ENCODE data around the gene MYRIP. TPM values are rescaled to one million over a fixed set of nuclear protein-coding genes. Genes with fewer than 3 reads are reported as not detected.

The MYRIP gene
- total and polyA plus RNA-seq, 4 experiments from 2014 or later: not detected

DNA sequence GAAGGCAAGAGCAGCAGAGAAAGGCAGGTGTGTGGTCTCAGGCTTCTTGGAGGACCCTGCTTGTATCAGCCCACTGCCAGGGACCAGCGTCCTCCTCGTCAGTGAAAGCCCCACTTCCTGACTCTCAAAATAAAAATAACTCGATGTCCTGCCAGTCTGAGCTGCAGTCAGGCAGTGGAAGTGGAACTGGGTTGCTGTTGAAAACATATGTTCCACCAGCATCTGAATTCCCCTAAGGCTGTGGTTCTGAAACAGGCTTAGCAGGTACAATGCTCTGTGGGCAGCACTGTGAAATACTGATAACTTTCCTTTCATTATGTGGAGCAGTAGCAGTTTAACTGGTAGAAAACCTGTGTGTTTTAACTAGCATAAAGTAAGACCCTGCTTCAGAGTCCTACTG lies 378.5 kb downstream of the MYRIP start:
- no peaks in the 10 kb centered on the region for H3K27me3 Mint-ChIP-seq
- H3K36me3 Mint-ChIP-seq: no peaks in the 10 kb centered on the region

DNA sequence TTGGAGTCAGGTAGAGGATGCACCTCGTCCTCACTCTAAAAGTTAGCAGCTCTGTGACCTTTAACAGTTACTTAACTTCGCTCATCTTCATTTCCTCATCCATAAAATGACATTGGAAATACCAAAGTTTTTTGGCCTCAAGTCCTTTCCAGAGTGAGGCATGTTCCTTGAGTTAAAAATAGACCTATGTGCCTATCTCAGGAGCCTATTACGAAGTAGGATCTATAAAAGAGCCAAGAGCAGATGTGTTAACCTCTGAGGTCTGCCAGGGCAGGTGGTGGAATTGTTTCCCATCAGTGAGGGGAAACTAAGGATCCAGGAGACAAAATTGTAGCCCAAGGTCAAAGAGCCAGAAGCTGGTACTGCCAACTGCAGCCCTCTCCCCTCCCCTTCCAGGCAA lies 379.7 kb downstream of the MYRIP start:
- POLR2A ChIA-PET (ENCODE audit: partially characterized antibody): no interaction called here
- Histone ChIP-seq H3K4me1 (ENCODE audit: insufficient read depth, low read length) (no peaks in the 10 kb centered on the region), H3K4me3 (ENCODE audit: low read length in 2 of 2) (no peak overlapping the region), H3K36me3 (ENCODE audit: insufficient read depth, low read length) (no peaks in the 10 kb centered on the region), H3K9me3 (ENCODE audit: control insufficient read depth in 1 of 2, low read length in 2 of 2) (no peaks in the 10 kb centered on the region), H3K27me3 (ENCODE audit: insufficient read depth, low read length) (no peaks in the 10 kb centered on the region), H3K27ac (ENCODE audit: low read depth, low read length) (no peak overlapping the region)
- Mint-ChIP-seq H3K9me3 (no peaks in the 10 kb centered on the region), H3K4me1 (peaks cover 0 to 2% (median 0%) of the 10 kb centered on the region in 4 donors), H3K36me3 (no peaks in the 10 kb centered on the region), H3K27ac (peak overlapping the region in 1 of 7 donors; percentile 21), H3K4me3 (no peak overlapping the region), H3K27me3 (no peaks in the 10 kb centered on the region)
- CTCF ChIA-PET (ENCODE audit: partially characterized antibody): interaction anchor here (0.7 to 10.8 kb wide), 4 partner anchors 8 to 127 kb away, joined by 3 to 199 read pairs (median 36); no protein-coding TSS in a partner anchor
- no peak for DNase-seq
- intact Hi-C loops (cut with micrococcal nuclease): no loop called here

More for the DNA sequence above, 378.5 kb downstream of the MYRIP start:
- no peaks in the 10 kb centered on the region for H3K27me3 ChIP-seq (ENCODE audit: insufficient read depth, low read length)
- Mint-ChIP-seq H3K27ac (no peak overlapping the region), H3K4me3 (no peak overlapping the region), H3K9me3 (no peaks in the 10 kb centered on the region), H3K4me1 (peaks cover 0 to 2% (median 0%) of the 10 kb centered on the region in 4 donors)
- no peak for DNase-seq
- ChIA-PET CTCF (ENCODE audit: partially characterized antibody) (interaction anchor here (1.4 to 10.8 kb wide), 2 partner anchors 9 to 129 kb away, joined by 7 to 199 read pairs; no protein-coding TSS in a partner anchor), POLR2A (ENCODE audit: partially characterized antibody) (no interaction called here)
- no peaks in the 10 kb centered on the region for H3K9me3 ChIP-seq (ENCODE audit: control insufficient read depth in 1 of 2, low read length in 2 of 2)
- H3K4me3 ChIP-seq (ENCODE audit: low read length in 2 of 2): no peak overlapping the region
- no peaks in the 10 kb centered on the region for H3K4me1 ChIP-seq (ENCODE audit: insufficient read depth, low read length)
- intact Hi-C loops (cut with micrococcal nuclease): no loop called here
- no peak overlapping the region for H3K27ac ChIP-seq (ENCODE audit: low read depth, low read length)
- H3K36me3 ChIP-seq (ENCODE audit: insufficient read depth, low read length): no peaks in the 10 kb centered on the region

DNA sequence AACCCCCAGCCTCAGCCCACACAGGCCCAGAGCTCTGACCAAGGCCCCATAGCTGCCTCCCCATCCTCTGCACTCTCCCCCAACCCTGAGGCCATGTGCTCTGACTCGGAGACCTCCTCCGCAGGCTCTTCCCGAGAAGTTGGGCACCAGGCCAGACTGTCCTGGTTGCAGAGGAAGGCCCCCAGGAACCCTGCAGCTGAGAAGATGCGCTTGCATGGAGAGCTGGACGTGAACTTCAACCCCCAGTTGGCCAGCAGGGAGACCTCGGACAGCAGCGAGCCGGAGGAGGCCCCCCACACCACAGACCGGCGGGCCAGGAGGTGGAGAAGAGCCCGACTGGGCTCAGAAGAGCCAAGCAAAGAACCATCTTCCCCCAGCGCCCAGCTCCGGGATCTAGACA lies 380.6 kb downstream of the MYRIP start:
- H3K27ac ChIP-seq (ENCODE audit: low read depth, low read length): no peak overlapping the region
- H3K36me3 Mint-ChIP-seq: no peaks in the 10 kb centered on the region
- H3K9me3 Mint-ChIP-seq: no peaks in the 10 kb centered on the region
- no peaks in the 10 kb centered on the region for H3K4me1 ChIP-seq (ENCODE audit: insufficient read depth, low read length)
- intact Hi-C loops (cut with micrococcal nuclease): no loop called here
- no peak overlapping the region for H3K4me3 Mint-ChIP-seq
- POLR2A ChIA-PET (ENCODE audit: partially characterized antibody): no interaction called here
- H3K27ac Mint-ChIP-seq: no peak overlapping the region
- no peaks in the 10 kb centered on the region for H3K27me3 ChIP-seq (ENCODE audit: insufficient read depth, low read length)
- no peaks in the 10 kb centered on the region for H3K36me3 ChIP-seq (ENCODE audit: insufficient read depth, low read length)
- no peak for DNase-seq
- H3K9me3 ChIP-seq (ENCODE audit: control insufficient read depth in 1 of 2, low read length in 2 of 2): no peaks in the 10 kb centered on the region
- H3K27me3 Mint-ChIP-seq: no peaks in the 10 kb centered on the region
- CTCF ChIA-PET (ENCODE audit: partially characterized antibody): interaction anchor here (1.3 to 10.8 kb wide), 4 partner anchors 9 to 136 kb away, joined by 3 to 199 read pairs (median 52); partner anchors contain the start of gene EIF1B
- no peak overlapping the region for H3K4me3 ChIP-seq (ENCODE audit: low read length in 2 of 2)
- peaks cover 0 to 2% (median 0%) of the 10 kb centered on the region in 4 donors for H3K4me1 Mint-ChIP-seq

DNA sequence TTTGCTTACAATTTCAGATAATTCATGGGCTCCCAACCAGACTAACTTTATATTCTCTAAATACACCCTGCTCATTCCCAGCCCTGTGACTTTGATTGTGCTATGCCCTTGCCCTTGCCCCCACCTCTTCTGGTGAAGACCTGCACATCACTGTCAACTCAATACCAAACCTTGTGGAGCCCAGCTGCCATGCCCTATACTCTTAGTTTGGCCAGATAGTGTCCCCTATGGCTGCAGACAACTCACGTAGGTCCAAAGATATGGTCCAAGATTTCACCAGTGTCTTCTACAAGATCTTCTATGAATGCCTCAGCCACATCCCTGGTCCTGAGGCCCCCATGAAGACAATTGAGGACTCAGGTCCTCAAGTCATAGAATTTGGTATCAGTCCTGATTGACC lies 381.8 kb downstream of the MYRIP start:
- no peak overlapping the region for H3K4me3 ChIP-seq (ENCODE audit: low read length in 2 of 2)
- H3K27me3 ChIP-seq (ENCODE audit: insufficient read depth, low read length): no peaks in the 10 kb centered on the region
- no peaks in the 10 kb centered on the region for H3K27me3 Mint-ChIP-seq
- H3K36me3 ChIP-seq (ENCODE audit: insufficient read depth, low read length): no peaks in the 10 kb centered on the region
- peak overlapping the region in 1 of 7 donors; percentile 38 for H3K27ac Mint-ChIP-seq
- no peaks in the 10 kb centered on the region for H3K9me3 ChIP-seq (ENCODE audit: control insufficient read depth in 1 of 2, low read length in 2 of 2)
- no peaks in the 10 kb centered on the region for H3K4me1 ChIP-seq (ENCODE audit: insufficient read depth, low read length)
- intact Hi-C loops (cut with micrococcal nuclease): no loop called here
- no peak overlapping the region for H3K27ac ChIP-seq (ENCODE audit: low read depth, low read length)
- H3K4me3 Mint-ChIP-seq: no peak overlapping the region
- no peak for DNase-seq
- no peaks in the 10 kb centered on the region for H3K36me3 Mint-ChIP-seq
- ChIA-PET POLR2A (ENCODE audit: partially characterized antibody) (interaction anchor here (0.7 to 1.6 kb wide), 3 partner anchors 118 to 125 kb away, joined by 3 to 7 read pairs (median 3); partner anchors contain the start of gene EIF1B), CTCF (ENCODE audit: partially characterized antibody) (interaction anchor here (0.7 to 10.8 kb wide), 25 partner anchors 9 to 1690 kb away, joined by 3 to 199 read pairs (median 5); partner anchors contain the start of gene EIF1B)
- H3K9me3 Mint-ChIP-seq: no peaks in the 10 kb centered on the region
- peaks cover 0 to 2% (median 0%) of the 10 kb centered on the region in 4 donors for H3K4me1 Mint-ChIP-seq

DNA sequence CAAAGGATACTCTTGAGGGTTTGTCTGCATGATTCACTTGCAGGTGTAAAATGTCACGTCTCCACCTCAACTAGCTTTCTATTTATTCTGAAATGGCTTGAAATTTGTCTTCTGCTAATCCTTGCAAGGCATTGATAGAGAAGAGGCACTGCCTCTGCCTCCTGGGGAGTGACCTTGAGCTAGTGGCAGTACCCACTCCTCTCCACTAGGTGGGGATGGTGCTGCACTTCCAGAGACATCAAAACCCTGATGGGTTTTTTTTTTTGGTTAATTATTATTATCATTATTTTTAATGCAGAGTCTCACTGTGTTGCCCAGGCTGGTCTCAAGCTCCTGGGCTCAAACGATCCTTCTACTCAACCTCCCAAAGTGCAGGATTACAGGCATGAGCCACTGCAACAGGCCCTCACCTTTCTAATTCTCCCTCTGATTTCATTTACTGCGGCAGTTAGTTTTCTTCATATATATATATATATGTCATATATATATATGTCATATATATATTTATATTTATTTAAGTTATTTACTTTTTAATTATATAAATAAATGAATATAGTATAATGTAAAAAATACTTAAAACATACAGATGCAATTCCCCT lies 382.5 kb downstream of the MYRIP start:
- Mint-ChIP-seq H3K27ac (no peak overlapping the region), H3K4me1 (peaks cover 0 to 2% (median 0%) of the 10 kb centered on the region in 4 donors)

DNA sequence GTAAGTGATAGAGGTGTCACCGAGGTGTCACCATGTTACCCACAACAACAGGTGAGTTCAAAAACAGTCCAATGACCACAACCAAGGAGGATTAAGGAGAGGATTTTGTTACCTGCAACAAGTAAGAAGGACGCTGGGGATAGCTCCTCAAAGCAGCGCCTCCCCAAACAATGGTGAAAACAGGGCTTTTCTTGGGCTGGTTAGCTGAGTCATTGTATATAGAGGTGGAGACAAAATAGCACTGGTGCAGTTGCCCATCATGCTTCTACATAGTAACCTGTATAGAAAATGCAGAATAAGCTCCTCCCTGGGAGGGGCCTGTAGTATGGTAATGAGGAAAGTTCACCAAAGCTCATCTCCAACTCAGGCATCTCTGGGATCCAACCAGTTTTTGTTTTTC lies 383.2 kb downstream of the MYRIP start:
- Histone ChIP-seq H3K9me3 (ENCODE audit: control insufficient read depth in 1 of 2, low read length in 2 of 2) (no peaks in the 10 kb centered on the region), H3K27me3 (ENCODE audit: insufficient read depth, low read length) (no peaks in the 10 kb centered on the region), H3K4me3 (ENCODE audit: low read length in 2 of 2) (no peak overlapping the region), H3K27ac (ENCODE audit: low read depth, low read length) (no peak overlapping the region), H3K4me1 (ENCODE audit: insufficient read depth, low read length) (no peaks in the 10 kb centered on the region), H3K36me3 (ENCODE audit: insufficient read depth, low read length) (no peaks in the 10 kb centered on the region)
- intact Hi-C loops (cut with micrococcal nuclease): loop anchor here (1.0 to 2.0 kb wide), 2 partner anchors 125 to 1688 kb away; no protein-coding TSS in a partner anchor
- Mint-ChIP-seq H3K27ac (no peak overlapping the region), H3K4me3 (no peak overlapping the region), H3K9me3 (no peaks in the 10 kb centered on the region), H3K36me3 (no peaks in the 10 kb centered on the region), H3K4me1 (peaks cover 0 to 2% (median 0%) of the 10 kb centered on the region in 4 donors), H3K27me3 (no peaks in the 10 kb centered on the region)
- no peak for DNase-seq
- CTCF ChIA-PET (ENCODE audit: partially characterized antibody): interaction anchor here (1.3 to 10.8 kb wide), 15 partner anchors 7 to 1689 kb away, joined by 3 to 199 read pairs (median 6); partner anchors contain the start of gene EIF1B
- POLR2A ChIA-PET (ENCODE audit: partially characterized antibody): interaction anchor here (1.6 kb wide), 1 partner anchor 123 kb away, joined by 7 read pairs; no protein-coding TSS in a partner anchor

More for the DNA sequence above, 382.5 kb downstream of the MYRIP start:
- Histone ChIP-seq H3K27ac (ENCODE audit: low read depth, low read length) (no peak overlapping the region), H3K9me3 (ENCODE audit: control insufficient read depth in 1 of 2, low read length in 2 of 2) (no peaks in the 10 kb centered on the region), H3K27me3 (ENCODE audit: insufficient read depth, low read length) (no peaks in the 10 kb centered on the region), H3K36me3 (ENCODE audit: insufficient read depth, low read length) (no peaks in the 10 kb centered on the region), H3K4me1 (ENCODE audit: insufficient read depth, low read length) (no peaks in the 10 kb centered on the region), H3K4me3 (ENCODE audit: low read length in 2 of 2) (no peak overlapping the region)
- no peaks in the 10 kb centered on the region for H3K9me3 Mint-ChIP-seq
- ChIA-PET CTCF (ENCODE audit: partially characterized antibody) (interaction anchor here (0.7 to 10.8 kb wide), 26 partner anchors 8 to 1689 kb away, joined by 3 to 199 read pairs (median 5); partner anchors contain the start of gene EIF1B), POLR2A (ENCODE audit: partially characterized antibody) (interaction anchor here (0.7 to 1.6 kb wide), 3 partner anchors 117 to 124 kb away, joined by 3 to 7 read pairs (median 3); partner anchors contain the start of gene EIF1B)
- H3K27me3 Mint-ChIP-seq: no peaks in the 10 kb centered on the region
- no peak overlapping the region for H3K4me3 Mint-ChIP-seq
- H3K36me3 Mint-ChIP-seq: no peaks in the 10 kb centered on the region
- intact Hi-C loops (cut with micrococcal nuclease): loop anchor here (1.0 to 2.0 kb wide), 2 partner anchors 125 to 1689 kb away; no protein-coding TSS in a partner anchor
- peak in 4 of 5 donors; percentile 30 to 56 (median 40) for DNase-seq

DNA sequence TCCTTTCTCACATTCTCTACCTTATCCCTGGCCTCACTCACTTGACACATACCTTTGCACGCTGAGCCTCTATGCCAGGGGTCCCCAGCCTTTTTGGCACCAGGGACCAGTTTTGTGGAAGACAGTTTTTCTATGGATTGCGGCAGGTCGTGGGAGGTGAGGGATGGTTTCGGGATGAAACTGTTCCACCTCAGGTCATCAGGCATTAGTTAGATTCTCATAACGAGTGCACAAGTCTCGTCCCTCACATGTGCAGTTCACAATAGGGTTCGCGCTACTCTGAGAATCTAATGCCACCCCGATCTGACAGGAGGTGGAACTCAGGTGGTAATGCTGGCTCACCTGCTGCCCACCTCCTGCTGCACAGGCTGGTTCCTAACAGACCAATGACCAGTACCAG lies 387.6 kb downstream of the MYRIP start:
- DNase-seq: no peak
- H3K36me3 Mint-ChIP-seq: no peaks in the 10 kb centered on the region
- ChIA-PET CTCF (ENCODE audit: partially characterized antibody) (interaction anchor here (0.9 to 1.5 kb wide), 3 partner anchors 8 to 120 kb away, joined by 3 to 5 read pairs (median 4); no protein-coding TSS in a partner anchor), POLR2A (ENCODE audit: partially characterized antibody) (no interaction called here)
- Histone ChIP-seq H3K9me3 (ENCODE audit: control insufficient read depth in 1 of 2, low read length in 2 of 2) (no peaks in the 10 kb centered on the region), H3K4me1 (ENCODE audit: insufficient read depth, low read length) (no peaks in the 10 kb centered on the region), H3K27ac (ENCODE audit: low read depth, low read length) (no peak overlapping the region), H3K27me3 (ENCODE audit: insufficient read depth, low read length) (no peaks in the 10 kb centered on the region), H3K36me3 (ENCODE audit: insufficient read depth, low read length) (no peaks in the 10 kb centered on the region), H3K4me3 (ENCODE audit: low read length in 2 of 2) (no peak overlapping the region)
- H3K27ac Mint-ChIP-seq: no peak overlapping the region
- no peak overlapping the region for H3K4me3 Mint-ChIP-seq
- intact Hi-C loops (cut with micrococcal nuclease): no loop called here
- peaks cover 0 to 1% of the 10 kb centered on the region in 2 donors for H3K27me3 Mint-ChIP-seq
- H3K9me3 Mint-ChIP-seq: no peaks in the 10 kb centered on the region
- peaks cover 0 to 11% (median 6%) of the 10 kb centered on the region in 4 donors for H3K4me1 Mint-ChIP-seq

All from CD4-positive, alpha-beta memory T cell (primary cell).